NCI-H69 (cell line): Measurements from ENCODE around the gene LMAN2.
"Not testable (repeated sequence)": the region's sequence is repeated elsewhere in the genome, so short reads cannot be mapped to it uniquely, and the experiment has no call there.

Experiments
- DNase-seq: peaks from one replicate; lab custom pipeline; 2025; lab: John Stamatoyannopoulos, UW

Gene LMAN2

DNA sequence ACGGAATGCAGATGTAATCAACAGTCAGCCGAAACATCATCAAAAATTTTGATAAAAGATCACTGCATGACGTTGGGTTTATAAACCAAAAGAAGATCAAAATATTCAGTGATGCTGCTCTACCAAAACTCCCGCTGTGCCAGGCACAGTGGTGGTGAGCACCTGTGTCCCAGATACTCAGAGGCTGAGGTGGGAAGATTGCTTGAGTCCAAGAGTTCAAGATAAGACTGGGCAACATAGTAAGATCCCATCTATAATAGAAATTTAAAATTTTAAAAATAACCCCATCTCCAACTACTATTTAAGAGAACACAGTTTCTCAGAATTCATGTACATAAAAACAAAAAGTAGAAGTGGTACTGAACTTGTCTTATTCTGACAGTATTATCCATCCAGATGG is 3.8 kb downstream of the LMAN2 start:
- no peak for DNase-seq

DNA sequence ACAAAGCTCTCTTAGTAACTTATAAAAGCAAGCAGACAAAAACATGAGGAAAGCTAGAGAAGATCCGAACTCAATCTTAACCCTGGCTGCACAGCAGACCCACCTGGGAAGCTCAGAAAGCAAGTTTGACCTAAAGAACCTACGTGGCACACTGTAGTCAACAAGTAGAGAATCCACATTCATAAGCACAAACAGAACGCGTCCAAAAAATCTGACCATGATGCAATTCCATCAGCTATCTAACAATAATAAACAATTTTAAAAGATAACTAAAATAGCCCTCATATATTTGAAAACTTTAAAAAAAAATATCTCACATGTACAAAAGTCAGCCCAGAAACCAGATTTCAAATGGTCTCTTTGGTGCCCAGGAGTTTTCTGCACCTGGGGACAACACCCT is 4.6 kb downstream of the LMAN2 start:
- no peak for DNase-seq

DNA sequence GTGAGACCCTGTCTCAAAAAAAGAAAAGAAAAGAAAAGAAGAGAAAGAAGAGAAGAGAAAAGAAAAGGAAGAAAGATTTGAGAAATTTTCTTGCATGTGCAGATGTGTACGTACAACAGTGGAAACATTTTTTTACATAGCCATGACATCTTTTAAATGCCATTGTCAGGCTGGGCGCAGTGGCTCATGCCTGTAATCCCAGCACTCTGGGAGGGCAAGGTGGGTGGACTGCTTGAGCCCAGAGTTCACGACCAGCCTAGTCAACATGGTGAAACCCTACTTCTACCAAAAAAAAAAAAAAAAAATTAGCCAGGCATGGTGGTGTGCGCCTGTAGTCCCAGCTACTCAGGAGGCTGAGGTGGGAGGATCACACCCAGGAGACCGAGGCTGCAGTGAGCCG is 6.6 kb downstream of the LMAN2 start:
- no peak for DNase-seq

DNA sequence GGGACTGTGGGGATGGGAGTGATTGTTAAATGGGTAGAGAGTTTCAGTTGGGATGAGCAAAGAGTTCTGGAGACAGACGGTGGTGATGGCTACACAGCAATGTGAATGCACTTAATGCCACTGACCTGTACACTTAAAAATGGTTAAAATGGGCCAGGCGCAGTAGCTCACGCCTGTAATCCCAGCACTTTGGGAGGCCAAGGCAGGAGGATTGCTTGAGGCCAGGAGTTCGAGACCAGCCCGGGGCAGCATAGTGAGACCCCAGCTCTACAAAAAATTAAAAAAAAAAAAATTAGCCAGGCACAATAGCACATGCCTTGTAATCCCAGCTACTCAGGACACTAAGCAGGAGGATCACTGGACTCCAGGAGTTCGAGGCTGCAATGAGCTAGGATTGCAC is 7.7 kb downstream of the LMAN2 start:
- no peak for DNase-seq

DNA sequence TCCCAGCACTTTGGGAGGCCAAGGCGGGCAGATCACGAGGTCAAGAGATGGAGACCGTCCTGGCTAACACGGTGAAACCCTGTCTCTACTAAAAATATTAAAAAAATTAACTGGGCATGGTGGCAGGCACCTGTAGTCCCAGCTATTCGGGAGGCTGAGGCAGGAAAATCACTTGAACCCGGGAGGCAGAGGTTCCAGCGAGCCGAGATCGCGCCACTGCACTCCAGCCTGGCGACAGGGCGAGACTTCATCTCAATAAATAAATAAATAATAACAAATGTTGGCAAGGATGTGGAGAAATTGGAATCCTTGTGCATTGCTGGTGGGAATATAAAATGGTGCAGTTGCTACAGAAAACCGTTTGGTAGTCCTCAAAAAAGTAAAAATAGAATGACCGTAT is 8.5 kb downstream of the LMAN2 start:
- DNase-seq, result not testable (repeated sequence)

DNA sequence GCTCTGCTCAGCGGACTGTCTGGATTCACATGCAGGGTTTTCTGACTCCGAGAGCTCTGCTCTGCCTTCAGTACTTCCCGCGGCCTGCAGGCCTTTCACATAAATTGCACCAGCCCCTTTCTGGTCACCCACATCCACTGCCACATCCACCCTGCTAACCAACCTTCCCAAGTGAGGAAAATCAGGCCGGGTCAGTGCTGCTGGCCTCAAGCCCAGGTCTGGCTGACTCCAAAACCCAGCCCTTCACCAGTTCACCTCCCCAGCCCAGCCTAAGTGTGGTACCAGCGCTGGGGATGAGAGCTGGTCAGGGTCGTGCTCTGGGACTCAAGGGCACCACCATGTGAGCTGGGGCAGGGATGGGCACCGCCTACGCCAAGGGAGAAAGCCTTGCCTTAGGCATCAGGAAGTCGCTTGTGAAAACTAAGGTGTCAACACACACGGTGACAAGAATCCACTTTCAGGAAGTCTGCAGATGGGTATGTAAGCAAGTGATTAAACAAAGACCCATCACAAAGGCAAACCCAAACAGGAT is 12.3 kb downstream of the LMAN2 start:
- DNase-seq, result peak; percentile 54

DNA sequence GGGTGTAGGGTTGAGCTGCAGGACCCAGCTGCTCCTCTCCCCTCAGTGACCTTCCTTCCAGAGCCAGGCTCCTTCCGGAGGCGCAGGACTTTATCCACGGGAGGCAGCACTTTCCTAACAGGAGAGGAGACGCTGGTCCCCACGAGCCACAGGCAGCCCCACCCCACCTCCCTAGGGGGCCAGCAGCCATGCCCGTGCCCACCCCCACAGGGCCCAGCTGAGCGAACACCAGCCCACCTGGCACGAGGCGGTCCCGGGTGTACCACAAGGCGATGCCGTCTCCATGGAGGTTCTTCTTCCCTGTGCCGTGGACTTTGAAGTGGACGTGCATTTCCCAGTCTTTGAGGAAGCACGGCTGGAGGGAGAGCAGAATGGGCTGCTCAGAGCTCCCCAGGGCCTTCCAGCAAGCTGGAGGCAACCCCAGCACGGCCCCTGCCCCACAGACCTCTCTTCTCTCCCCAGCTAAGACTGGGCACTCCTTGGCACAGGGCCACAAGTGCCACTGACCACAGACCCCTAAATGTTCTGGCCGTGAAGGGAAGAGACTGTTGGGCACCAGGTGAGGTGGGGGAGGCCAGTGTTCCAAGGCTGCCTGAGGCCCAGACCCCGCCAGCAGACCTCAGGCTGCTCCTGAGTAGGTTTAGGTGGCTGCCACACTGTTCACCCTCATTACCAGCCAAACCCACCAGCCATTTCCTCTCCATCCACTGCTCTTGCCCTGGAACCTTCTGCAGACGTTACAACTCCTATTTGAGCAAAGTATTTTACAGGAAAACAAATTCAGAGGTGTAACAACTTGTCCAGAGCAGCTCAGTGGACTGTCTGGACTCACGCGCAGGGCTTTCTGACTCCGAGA is 13.0 kb downstream of the LMAN2 start:
- DNase-seq, result no peak

DNA sequence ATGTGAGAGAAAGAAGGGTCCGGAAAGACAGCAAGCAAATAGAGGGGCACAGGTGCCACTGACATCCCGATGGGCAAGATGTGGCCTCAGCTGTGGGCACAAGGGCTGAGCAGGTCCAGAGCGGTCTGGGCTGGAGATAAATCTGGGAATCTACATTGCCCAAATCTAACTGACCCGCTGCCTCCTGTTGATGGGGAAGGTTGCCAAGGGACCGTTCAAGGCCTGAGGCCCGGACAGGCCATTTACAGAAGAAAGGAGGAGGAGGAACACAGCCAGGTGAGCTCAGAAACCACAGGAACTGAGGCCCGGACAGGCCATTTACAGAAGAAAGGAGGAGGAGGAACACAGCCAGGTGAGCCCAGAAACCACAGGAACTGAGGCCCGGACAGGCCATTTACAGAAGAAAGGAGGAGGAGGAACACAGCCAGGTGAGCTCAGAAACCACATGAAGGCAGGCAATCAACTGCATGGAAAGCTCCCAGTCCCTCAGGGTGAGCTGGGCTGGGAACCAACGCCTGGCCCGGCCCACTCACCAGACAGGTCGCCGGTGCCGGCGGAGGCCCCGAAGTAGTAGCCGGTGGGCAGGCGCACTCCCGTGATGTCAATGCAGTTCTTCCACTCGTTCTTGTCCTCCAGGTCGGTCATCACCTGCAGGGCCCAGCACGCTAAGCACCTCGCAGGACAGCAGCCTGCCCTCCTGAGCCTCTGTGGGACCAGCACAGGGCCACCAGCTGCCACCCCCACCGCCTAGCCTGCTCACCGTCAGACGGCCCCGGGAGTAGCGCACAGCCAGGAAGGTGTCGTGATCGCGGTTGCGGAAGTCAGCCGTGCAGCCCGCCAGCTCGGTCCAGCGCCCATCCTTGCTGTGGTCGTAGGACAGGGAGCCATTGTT is 14.6 kb downstream of the LMAN2 start:
- no peak for DNase-seq

DNA sequence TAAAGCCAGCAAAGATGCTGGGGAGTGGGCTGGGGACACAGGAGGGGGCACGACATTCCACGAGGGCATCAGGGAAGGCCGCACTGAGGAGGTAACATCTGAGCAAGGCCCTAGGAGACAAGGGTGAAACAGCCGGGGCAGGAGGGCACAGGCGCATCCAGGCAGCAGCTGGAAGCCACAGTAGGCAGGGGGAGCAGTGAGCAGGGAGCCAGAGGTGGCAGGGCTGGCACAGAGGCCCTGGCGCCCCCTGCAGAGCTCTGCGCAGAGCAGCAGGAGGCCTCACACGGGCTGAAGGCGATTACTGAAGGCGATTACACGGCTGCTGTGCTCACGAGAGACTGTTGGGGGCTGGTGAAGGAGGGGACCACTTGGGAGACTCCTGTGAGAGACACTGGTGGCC is 15.4 kb downstream of the LMAN2 start:
- peak; percentile 12 for DNase-seq

DNA sequence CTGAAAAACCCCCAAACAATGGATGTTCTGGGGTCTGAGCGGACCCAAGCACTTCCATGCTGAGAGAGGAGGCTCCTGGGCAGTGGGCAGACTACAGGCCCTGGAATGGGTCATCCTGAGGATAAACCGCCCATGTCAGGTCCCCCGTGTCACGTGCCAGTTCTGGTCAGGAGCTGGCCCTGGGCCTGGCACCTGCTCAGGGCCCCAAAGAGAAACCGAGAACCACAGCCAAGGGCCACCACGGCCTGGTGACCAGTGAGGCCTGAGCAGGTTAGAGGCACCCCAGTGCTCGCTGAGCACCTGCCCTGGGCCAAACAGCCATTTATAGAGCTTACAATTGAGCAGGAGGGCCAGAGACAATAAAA is 15.8 kb downstream of the LMAN2 start:
- DNase-seq, result no peak

DNA sequence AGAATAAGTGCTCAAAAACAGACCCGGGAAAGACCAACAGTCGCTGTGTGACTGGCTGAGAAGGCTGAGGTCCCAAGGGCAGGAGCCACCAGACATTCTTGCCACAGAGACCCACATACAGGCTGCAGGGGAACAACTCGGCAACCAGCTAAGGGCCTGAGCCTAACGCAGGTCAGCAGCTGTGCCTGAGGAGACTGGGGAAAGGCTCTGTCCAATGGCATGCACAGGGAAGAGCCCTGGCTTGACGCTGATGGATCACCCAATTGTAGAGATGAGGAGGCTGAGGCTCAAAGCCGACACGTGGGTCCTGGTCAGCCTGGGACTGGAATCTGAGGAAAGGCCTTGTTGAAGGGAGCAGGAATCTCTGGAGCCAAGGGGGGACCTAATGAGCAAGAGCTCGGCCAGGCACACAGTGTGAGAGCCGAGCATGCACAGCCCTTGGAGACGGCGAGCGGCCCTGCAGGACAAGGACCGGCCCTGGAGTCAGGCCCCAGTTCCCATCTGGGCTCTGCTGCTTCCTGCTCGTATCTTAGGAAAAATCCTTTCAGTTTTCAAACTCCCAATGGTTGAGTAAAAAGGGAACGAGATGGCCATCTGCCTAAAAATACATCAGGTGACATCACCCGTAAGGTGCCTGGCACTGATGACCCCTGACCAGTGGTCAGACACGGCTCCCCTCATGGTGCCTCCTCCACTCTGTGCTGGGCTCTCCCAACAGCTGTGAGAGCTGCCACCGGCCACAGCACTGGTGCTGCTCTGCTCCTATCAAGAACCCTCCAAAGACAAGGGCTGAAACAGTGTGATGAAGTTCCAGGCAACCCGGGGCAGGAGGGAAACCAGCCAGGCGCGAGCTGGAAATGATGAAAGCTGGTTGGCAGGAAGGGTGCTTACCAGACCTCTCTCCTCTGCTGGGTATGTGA is 16.4 kb downstream of the LMAN2 start:
- no peak for DNase-seq

DNA sequence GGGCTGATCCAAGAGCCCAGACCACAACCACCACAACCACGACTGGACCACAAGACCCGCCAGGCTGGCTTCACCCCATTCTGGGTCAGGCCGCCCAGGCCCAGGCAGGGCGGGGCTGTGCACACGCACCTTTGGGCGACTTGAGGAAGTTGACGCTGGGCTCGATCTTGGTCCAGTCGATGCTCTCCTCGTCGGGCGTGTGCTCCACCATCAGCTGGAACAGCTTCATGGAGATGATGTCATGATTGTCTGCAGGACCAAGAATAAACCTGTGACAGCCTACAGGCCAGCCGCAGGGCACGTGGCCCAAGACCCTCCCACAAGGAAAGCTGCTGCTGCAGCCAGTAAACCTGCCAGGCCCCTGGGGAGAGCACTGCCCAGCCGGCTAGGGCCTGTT is 17.3 kb downstream of the LMAN2 start:
- no peak for DNase-seq

DNA sequence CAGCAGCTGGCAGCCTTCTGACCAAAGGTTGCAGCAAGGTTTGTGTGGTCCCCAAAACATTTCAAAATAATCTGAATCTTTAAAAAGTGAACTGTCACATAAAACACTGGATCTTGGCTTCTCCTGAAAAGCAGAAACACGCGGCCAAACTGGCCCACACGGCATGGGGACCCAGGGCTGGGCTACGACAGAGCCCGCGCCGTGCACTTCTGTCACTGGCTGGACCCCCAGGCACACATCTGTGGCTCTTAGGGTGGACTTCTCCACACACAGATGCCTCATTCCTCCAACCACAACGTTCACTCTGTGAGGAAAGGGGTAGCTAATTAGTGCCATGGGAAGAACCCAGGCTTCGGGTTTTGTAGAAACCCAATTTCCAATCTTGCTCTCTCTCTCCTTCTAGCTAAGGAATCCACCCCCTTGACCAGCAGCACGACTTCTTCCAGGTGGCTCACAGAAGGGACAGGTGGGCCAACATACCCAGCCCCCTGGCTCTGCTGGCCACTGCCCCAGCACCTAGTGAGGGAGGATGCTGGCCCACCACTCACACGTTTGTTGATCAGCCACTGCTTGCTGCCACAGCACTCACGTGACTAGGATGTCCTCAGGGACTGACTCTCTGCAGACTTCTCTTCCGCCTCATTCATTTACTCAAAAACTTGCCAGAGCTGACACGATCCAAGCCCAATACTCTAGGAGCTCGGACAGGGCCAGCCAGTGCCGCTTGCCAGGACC is 17.9 kb downstream of the LMAN2 start:
- DNase-seq, result no peak

DNA sequence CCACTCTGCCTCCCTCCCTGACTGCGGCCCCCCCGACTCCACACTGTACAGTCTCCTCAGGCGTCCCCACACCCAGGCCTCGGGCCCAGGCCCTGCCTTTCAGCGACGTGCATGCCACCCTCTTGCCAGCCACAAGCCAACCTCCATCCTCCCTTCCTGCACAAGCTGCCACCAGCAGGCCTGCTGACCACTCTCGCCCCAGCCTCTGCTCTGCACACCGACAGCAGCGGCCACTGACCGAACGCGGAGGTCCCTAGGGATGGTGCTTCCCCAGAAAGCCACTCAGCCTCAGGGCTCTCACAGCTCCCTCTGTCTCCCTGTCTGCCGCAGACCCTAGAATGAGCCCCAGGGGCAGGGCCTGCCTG is 18.6 kb downstream of the LMAN2 start:
- DNase-seq, result no peak

DNA sequence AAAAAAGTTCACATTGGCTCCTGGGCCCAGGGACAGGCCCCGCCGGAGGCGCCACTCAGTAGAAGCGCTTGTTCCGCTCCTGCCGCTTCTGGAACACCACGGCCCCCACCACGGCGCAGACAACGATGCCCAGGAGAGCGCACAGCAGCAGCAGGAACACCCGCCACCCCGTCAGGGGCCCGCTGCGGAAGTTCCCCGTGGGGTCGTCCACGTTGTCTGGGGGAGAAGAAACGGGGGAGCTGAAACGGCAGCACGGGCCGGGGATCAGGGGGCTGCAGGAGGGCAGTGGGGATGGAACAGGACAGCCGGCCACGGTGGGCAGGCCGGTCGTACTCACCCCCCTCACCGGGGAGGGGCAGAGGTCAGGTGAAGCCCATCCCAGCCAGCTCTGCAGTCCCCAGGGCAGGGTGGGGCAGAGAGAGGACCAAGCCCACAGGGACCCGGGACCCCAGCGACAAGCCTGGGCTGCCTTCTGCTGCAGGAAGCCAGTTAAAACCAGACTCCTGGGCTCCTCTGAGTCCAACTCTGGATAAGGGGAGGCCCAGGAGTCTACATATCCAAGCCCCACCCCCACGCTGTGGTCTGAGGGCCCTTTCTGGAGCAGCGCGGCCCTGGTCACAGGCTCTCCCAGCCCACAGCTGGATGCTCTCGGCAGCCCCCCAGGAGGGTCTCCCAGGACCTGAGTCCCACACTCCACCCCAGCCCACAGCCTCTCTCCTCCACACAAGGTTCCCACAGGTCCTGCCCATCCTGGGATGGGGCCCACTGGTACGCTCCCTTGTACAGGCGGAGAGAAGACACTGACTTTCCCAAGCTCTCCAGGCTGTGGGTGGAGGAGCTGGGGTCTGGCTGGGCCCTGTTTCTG is 19.2 kb downstream of the LMAN2 start:
- no peak for DNase-seq

DNA sequence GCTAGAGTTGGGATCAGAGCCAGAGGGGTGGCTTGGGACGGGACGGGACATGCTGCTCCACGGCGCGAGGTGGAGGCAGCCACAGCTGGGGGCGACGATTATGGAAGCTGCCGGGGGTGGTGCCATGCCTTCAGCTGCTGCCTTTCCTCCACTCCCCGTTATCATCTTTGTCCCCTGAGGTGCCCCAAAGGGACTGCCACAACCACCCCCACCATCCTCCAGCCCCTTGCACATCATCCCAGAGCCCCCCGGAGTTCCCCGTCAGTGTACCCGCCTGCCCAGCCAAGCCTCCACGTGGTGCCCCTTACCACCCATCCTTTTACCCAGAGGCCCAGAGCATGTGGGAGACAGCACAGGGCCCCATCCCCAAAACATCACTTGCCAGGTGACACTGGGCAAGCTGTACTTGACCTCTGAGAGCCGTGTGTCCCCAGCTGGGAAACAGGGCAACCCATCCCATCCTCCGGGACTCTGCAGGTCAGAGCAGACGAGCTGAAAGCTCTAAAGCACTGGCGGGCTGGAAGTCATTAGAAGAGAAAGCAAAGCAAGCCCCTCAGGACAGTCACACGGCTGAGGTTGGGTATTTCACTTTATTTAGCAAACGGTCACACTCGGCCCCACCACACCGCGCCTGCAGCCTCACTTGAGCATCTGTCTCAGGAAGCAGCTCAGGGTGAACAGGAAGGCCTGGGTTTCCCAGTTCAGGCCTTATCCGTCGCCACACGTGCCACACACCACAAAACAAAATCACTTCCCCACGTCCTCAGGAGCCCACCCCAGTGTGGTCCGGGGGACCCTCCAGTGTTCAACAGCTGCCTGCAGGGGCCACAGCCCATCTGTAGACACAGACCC is 20.3 kb downstream of the LMAN2 start:
- DNase-seq, result no peak

DNA sequence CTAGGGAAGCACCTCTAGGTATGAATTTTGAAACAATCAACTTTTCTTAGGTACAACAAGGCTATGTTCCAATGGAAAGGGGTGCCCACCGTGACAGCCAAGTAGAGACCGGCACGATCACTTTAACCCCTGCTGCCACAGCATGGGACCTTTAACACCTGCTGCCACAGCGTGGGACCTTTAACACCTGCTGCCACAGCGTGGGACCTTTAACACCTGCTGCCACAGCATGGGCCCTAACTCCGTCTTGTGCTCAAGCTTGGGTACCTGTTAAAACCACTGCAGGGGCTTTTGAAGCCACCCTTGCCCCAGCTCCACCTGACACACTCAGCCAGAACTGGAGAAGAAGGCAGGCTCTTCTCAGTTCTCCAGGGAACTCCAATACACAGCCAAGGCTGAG is 21.6 kb downstream of the LMAN2 start:
- DNase-seq, result no peak

DNA sequence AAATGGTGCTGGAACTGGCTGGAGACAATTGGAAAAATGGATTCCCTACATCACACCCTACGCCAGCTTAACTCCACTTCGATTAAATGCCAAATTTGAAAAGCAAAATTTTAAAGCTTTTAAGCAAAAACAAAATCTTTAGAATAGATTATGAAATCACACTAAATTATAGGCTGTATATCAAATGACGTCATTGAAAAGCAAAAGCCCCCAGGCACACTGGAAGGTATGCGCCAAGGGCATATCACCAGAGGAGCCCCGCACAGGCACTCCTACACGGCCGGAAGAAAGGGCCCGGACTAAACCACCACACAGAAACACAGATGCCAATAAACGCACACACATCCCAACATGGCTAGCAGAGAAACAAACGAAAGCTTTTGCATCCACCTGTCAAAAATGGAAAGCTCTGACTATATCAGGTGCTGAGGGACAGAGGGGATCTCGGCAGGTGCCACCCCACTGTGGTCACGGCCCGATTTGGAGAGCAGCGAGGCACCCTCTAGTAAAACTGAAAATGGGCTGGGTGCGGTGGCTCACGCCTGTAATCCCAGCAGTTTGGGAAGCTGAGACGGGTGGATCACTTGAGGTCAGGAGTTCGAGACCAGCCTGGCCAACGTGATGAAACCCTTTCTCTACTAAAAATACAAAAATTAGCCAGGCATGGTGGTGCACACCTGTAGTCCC is 22.8 kb downstream of the LMAN2 start:
- DNase-seq, result no peak
